Right atrium auricular region (tissue), 2 donors: ENCODE results near the gene CNTNAP5. TPM values are rescaled to one million over a fixed set of nuclear protein-coding genes. Genes with fewer than 3 reads are reported as not detected.

Experiments
- DNase-seq: peaks from one replicate; pipeline ENCODE4 v3.0.0-alpha.2; 2019; ENCODE audit warnings: low spot score
- H3K27ac ChIP-seq, 2 donors: fragments of 200-600 bp; sonication (generic); 1 replicate in 1 of 2; 2 replicates in 1 of 2; pipeline ENCODE4 v1.5.1; 2016 to 2019
- H3K27me3 ChIP-seq, 2 donors: fragments of 200-600 bp; sonication (generic); one replicate each; pipeline versions ENCODE4 v1.5.1 to v1.6.0; 2017 to 2019
- H3K36me3 ChIP-seq: fragments of 200-600 bp; sonication (generic); one replicate; pipeline ENCODE4 v1.5.1; 2016
- H3K4me1 ChIP-seq, 2 donors: fragments of 200-600 bp; sonication (generic); one replicate each; pipeline versions ENCODE4 v1.5.1 to v1.6.0; 2017 to 2019
- H3K4me3 ChIP-seq, 2 donors: fragments of 200-600 bp; sonication (generic); 1 replicate in 1 of 2; 2 replicates in 1 of 2; pipeline ENCODE4 v1.5.1; 2017 to 2019; ENCODE audit warnings: mild to moderate bottlenecking in 1 of 2, moderate library complexity in 1 of 2
- H3K9me3 ChIP-seq, 2 donors: fragments of 200-600 bp; sonication (generic); one replicate each; pipeline ENCODE4 v1.5.1; 2019
- total RNA-seq, 2 donors: library from RNA; depleted of rRNA; stranded (reverse); fragments of >200 nt; gene quantifications; one replicate each; pipeline ENCODE4 v1.1.0, GENCODE V29; 2016
- TF ChIP-seq, protein P1 (sequence below), 2 donors: fragments of 200-600 bp; sonication (generic); IDR thresholded peaks; one replicate each; pipeline ENCODE4 v1.5.1; 2019; ENCODE audit warnings: antibody characterized with exemption in 2 of 2

CNTNAP5 gene
- total RNA-seq, 2 donors from 2014 or later: not detected

DNA sequence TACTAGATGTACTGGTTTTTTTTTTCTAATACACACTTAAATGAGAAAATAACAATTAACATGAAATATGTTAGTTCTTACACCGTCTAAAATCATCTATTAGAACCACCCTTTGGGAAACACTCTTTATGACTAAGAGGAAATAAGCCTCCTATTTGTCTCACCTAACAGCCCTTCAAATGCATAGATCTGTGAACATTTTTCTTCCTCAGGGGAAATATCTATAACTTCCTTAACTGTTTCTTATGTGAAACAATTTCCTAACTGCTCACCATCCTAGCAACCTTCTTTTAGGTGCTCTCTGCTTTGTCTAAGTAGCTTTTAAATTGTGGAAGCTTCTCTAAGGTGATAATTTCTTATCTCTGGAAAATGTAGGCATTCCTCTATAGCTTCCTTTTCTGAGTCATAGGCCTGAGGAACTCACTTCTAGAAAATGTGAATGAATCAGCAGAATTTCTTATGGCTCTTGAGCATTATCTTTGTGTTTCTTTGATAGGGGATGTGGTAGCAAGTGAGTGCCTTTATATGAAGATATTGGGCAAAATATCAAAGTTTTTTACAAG lies 56.1 kb downstream of the CNTNAP5 start:
- Histone ChIP-seq H3K9me3 (peaks cover 0 to under 1% of the 10 kb centered on the region in 2 donors), H3K36me3 (no peaks in the 10 kb centered on the region), H3K27me3 (no peaks in the 10 kb centered on the region), H3K27ac (no peak overlapping the region), H3K4me3 (no peak overlapping the region), H3K4me1 (no peaks in the 10 kb centered on the region)
- TF ChIP-seq, protein P1, sequence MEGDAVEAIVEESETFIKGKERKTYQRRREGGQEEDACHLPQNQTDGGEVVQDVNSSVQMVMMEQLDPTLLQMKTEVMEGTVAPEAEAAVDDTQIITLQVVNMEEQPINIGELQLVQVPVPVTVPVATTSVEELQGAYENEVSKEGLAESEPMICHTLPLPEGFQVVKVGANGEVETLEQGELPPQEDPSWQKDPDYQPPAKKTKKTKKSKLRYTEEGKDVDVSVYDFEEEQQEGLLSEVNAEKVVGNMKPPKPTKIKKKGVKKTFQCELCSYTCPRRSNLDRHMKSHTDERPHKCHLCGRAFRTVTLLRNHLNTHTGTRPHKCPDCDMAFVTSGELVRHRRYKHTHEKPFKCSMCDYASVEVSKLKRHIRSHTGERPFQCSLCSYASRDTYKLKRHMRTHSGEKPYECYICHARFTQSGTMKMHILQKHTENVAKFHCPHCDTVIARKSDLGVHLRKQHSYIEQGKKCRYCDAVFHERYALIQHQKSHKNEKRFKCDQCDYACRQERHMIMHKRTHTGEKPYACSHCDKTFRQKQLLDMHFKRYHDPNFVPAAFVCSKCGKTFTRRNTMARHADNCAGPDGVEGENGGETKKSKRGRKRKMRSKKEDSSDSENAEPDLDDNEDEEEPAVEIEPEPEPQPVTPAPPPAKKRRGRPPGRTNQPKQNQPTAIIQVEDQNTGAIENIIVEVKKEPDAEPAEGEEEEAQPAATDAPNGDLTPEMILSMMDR (IDR thresholded peaks at IDR 0.05): no peak
- no peak for DNase-seq

DNA sequence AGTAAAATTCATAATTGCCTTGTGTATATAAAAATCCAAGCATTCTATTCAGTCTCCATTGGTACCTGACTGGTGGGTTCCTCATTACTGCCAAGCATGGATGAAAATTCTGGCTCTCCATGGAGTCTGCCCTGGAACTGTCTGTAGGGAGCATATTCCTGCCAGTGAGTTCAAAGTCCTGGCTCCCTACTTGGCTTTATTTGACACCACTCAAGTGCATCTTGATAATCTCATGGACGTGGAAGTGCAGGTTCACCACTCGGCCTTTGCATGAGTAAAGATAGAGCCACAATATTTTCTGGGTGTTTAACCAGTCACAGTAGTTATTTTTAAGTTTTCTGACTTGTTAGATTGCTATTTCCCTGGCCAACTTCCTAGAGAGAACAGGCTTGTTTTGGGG lies 63.5 kb downstream of the CNTNAP5 start:
- TF ChIP-seq, protein P1 (IDR thresholded peaks at IDR 0.05): no peak
- Histone ChIP-seq H3K27me3 (no peaks in the 10 kb centered on the region), H3K4me1 (no peaks in the 10 kb centered on the region), H3K4me3 (no peak overlapping the region), H3K9me3 (peaks cover 0 to 13% of the 10 kb centered on the region in 2 donors), H3K36me3 (no peaks in the 10 kb centered on the region), H3K27ac (no peak overlapping the region)
- DNase-seq: no peak

DNA sequence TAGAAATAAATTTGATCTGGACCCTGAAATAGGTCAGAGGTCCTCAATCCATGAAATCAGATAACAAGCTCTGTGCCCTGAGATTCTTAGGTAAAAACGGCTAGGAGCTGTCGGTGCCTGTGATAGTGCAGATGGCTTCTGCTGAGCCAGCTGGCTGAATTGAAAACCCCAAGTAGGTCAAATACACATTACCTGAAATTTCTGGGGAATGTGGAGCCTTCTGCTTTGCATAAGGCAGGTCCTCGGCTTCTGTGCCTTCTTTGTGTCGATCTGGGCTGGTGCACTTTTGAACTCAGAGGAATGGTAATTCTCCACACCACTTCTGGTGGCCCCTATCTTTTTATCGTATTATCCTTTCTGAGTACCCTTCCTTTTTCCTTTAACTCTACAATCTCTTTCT lies 66.6 kb downstream of the CNTNAP5 start:
- H3K4me3 ChIP-seq: no peak overlapping the region
- H3K36me3 ChIP-seq: no peaks in the 10 kb centered on the region
- no peak for DNase-seq
- H3K27ac ChIP-seq: no peak overlapping the region
- no peaks in the 10 kb centered on the region for H3K27me3 ChIP-seq
- H3K9me3 ChIP-seq: peaks cover 0 to 7% of the 10 kb centered on the region in 2 donors
- no peaks in the 10 kb centered on the region for H3K4me1 ChIP-seq
- TF ChIP-seq, protein P1 (IDR thresholded peaks at IDR 0.05): no peak

DNA sequence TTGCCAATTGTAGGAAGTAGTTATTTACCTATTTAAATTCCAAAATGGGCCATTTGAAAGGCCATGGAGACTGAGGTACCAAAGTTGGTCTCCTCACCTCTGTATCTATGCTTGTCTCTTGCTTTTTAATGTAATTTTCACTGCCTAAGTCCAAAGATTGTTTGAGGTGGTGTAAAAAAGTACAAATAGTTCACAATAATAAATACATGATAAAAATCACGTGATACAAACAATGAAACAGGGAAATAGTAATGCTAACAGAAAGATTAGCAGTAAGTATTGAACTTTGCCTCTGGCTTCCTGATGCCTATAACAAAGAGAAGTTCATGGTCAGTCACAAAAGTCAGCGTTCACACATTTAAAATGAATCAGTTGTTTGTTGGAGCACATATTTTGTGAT lies 67.6 kb downstream of the CNTNAP5 start:
- H3K27me3 ChIP-seq: no peaks in the 10 kb centered on the region
- no peaks in the 10 kb centered on the region for H3K4me1 ChIP-seq
- H3K4me3 ChIP-seq: no peak overlapping the region
- H3K9me3 ChIP-seq: peaks cover 0 to 3% of the 10 kb centered on the region in 2 donors
- TF ChIP-seq, protein P1 (IDR thresholded peaks at IDR 0.05): no peak
- no peaks in the 10 kb centered on the region for H3K36me3 ChIP-seq
- DNase-seq: no peak
- no peak overlapping the region for H3K27ac ChIP-seq

DNA sequence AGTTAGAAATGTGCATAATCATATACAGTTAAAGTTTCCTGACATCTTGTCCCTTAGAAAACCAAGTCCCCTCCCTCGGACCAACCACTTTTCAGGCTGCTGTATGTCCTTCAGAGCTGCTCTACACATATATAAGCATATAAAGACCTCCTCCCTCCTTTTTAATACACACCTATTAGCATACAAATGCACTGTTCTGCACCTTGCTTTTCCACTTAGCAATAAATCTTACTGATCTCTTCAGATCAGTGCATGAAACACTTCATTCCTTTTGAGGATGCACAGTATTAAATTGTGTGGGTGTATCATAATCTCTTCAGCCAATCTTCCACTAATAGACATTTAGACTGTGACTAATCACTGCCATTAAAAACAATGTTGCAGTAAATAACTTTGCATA lies 79.8 kb downstream of the CNTNAP5 start:
- Histone ChIP-seq H3K27ac (no peak overlapping the region), H3K9me3 (no peaks in the 10 kb centered on the region), H3K27me3 (no peaks in the 10 kb centered on the region), H3K36me3 (no peaks in the 10 kb centered on the region), H3K4me3 (no peak overlapping the region), H3K4me1 (no peaks in the 10 kb centered on the region)
- no peak for DNase-seq
- TF ChIP-seq, protein P1 (IDR thresholded peaks at IDR 0.05): no peak

DNA sequence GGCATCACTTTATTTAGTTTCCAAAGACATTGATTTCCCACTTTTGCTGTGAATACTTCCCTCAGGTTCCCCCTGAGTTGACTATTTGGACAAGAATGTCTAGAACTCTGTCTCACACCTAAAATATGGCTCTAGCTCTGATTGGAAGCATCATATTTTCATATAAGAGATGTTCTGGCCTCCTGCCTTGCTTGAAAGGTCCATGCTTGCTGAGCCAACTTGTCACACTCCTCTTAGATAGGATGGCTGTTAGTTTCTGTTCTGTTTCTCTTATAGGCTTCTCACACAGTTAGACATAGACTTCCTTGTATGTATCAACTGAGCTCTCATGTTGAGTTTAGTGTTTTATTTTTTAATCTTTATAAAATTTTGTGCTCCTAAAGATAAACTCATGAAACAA lies 87.1 kb downstream of the CNTNAP5 start:
- DNase-seq: no peak

More for the DNA sequence above, 87.1 kb downstream of the CNTNAP5 start:
- no peaks in the 10 kb centered on the region for H3K27me3 ChIP-seq
- H3K4me3 ChIP-seq: no peak overlapping the region
- no peaks in the 10 kb centered on the region for H3K9me3 ChIP-seq
- no peaks in the 10 kb centered on the region for H3K4me1 ChIP-seq
- H3K27ac ChIP-seq: no peak overlapping the region
- H3K36me3 ChIP-seq: no peaks in the 10 kb centered on the region
- TF ChIP-seq, protein P1 (IDR thresholded peaks at IDR 0.05): no peak
